ENCODE data around the gene RAB34.
"Not testable (repeated sequence)": the region's sequence is repeated elsewhere in the genome, so short reads cannot be mapped to it uniquely, and the experiment has no call there.

RAB34 gene

DNA sequence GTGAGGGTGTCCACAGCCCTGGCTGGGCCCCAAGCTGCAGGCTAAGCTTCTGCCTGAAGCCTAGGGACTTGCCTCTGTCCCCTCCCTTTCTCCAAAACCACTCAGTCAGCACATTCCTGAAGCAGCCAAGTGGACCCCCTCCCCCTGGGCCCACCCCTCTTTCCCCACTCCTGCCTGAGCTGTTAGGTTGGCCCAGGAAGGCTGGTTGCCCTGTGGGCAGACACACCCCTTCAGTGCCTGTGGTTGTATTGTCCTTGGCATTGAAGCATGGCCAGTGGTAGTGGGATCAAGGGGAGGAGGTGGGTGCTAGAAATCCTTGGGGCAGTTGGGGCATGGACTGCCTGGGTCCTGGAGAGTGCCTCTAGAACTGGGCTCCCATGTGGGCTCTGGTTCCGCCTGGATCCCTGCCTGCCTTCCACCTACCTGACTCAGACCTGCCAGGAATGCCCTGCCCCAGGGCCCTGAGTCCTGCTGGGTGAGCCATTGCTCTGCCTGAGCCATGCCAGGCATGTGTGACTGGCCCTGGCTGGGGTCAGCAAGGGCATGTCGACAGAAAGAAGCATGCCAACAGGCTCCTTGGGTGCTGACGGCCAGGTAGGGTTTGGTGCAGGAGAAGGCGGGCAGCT, 28.2 kb upstream of the RAB34 start:
- no peak for DNase-seq

DNA sequence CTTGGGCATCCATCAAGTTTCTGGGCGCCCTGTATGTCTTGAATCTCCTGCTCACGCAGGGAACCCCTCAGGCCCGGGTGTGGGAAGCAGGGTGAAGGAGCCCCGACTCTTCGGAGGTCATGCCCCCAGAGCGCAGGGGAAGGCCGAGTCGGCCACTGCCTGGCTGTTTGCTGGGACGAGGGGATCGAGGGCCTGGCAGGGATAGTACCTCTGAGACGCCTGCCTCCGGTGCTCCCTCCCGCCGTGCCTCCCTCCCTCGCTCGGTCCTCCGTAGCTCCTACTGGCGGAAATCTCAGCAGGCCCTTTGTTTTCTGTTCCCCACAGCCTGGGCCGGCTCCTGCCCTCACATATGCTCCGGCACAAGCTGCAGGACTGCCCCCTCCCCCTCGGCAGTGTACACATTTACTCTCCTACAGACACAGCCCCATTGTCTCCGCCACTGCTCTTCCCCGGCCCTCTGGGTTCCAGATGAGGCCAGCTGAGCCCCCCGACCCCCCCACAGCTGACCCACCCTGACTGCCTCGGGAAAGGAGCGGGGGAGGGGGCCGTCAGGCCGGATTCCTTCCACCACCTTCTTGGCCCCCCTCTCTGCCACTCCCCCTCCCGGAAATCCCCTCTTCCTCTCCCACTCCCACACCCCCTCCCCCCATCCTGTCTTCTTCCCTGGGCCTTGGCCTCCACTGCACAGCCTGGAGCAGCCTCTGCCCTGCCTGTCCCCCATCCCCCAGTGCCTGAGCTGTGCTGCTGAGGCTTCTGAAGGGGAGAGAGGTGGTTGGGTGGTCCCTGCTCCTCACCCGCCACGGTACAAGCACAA, 27.5 kb upstream of the RAB34 start:
- peak; percentile 66 for DNase-seq

DNA sequence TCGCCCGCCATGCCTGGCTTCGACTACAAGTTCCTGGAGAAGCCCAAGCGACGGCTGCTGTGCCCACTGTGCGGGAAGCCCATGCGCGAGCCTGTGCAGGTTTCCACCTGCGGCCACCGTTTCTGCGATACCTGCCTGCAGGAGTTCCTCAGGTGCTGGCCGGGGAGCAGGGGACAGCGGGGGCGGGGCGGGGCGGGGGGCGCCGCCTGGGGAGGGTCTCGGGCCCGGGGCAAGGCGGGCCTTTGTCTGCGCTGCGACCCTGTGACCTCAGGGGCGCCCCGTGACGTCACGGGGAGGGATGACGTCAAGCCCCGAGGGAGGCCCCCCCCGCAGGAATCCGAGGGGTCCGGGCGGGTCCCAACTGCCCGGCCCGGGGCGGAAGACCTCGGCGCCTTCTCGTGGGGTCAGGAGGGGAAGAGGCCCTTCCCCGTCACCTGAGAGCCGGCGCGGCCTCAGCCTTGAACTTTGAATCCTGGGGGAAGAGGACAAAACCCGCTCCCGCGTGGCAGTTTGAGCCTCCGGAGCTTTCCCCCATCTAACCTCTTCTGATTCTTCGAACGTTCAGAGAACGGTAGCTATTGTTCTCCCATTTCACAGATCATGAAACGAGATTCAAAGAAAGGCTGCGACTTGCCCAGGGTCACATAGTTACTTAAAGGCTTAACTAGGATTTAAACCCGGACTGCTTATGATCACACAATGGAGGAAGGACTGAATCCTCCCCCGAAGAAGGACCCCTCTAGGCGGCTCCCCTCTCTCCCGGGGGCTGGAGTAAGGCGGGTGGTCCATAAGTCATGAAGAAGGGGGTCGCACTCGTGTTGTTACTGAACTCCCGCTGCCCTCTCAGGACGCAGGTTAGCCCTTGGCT, 26.7 kb upstream of the RAB34 start:
- no peak for DNase-seq

DNA sequence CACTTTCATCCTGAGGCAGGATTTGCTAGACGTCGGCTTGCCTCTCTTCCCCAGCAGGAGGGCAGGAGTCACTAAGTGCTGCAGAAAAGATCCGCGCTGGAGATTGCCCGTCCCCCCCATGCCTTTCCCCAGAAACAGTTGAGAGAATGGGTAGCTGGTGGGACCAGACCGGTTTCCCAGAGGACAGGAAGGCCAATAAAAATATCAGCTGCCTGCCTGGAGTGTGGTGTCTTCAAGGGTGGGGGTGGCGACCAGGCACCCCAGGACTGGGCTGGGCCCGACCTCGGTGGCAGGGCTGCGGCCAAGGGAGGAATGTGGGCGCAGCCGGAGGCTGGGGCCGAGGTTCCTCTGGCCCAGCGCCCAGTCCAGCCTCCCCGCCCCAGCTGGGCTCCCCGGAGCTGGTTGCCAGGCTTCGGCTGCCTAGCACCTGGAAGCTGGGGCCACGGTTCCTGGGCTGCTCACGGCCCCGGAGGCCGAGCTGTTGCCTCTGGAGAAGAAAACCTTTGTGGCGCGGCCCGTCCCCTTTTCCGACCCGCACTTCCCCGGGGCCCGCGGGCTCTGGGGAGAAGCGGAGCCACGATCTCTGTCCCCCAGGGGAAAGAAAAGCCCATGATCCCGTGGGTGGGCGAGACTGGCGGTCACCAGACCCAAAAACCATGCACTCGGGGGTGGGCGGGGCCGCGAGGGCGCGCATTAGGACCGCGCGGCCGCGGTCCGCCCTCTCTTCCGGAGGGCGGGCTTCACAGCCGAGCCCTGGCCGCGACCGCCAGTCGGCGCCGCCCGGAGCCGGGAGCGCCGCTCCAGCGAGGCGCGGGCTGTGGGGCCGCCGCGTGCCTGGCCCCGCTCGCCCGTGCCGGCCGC, 25.8 kb upstream of the RAB34 start, which contains the start of gene TRAF4:
TRAF4 (plus strand) TSS at position 769 of the 861 bp plus-strand sequence. CDS start 102 bp downstream, outside the sequence.
- DNase-seq = peak; percentile 96

DNA sequence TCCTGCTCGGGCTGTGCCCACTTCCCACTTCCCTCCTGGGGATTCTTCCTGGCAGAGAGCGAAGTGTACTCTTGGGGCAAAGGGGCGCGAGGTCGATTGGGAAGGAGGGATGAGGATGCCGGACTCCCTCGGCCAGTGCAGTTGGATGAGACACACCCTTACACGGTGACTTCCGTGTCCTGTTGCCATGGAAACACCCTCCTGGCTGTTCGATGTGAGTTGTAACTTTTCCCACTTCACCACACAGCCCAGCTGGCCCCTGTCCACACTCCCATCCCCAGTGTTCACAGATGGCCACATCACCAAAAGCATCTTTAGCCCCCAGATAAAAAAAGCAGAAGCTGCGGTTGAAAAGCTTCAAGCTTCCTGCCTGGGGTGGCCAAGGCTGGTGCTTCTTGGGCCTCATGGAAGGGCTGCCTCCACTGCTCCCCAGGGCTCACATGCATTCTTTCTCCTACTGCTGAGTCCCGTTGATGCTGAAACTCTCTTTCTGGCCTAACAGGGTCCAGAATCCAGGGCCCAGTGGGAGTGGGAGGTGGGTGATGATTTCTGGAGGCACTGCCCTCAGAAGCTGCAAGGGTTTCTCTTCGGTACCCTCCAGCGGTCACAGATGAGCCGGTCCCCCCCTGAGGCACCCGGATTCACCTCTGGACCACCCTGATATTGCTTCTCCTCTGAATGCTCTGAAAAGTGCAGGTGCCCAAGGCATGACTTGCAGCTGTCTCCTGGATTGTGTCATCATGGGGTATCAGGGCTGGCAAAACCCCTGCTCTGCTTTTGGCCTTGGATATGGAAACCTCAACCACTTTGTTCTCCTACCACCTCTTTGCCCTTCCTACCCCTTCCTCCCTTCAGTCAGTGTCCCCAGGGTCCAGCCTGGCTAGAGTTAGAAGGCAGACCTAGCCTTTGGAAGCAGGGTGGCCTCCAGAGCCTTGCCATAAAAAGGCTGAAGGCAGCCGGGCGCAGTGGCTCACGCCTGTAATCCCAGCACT, 24.0 kb upstream of the RAB34 start:
- DNase-seq = no peak

DNA sequence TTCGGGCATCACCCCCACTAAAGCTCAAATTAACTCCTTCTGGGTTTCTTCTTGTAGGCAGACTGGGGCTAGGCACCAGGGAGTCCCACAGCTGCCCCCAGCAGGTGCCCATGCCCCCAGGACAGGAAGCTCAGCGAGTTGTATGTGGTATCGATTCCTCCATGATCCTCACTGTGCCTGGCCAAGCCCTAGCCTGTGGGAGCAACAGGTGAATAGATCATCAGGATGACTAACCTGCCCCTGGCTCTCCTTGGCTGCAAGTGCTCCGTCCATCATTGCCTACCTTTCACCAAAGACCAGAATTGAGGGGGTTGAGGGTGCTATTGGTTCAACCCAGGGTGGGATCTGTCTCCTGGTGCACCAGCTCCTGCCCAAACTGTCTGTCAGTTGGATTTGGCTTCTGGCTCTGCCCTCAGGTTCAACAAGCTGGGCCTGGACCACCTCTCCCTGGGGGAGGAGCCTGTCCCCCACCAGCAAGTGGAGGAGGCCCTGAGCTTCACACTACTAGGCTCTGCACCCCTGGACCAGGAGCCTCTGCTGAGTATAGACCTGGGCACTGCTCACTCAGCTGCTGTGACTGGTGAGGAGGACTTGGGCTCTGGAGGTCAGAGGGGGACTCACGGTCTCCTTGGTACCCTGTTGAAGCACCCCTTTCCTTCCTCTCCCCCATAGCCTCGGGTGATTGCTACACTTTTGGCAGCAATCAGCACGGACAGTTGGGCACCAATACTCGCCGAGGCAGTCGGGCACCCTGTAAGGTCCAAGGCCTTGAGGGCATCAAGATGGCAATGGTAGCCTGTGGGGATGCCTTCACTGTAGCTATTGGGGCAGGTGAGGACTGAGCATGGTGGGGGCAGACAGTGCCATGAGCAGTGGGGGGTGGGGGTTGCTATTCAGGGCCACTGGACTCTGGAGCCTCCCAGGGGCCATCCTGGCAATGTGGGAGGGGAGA, 23.0 kb upstream of the RAB34 start:
- DNase-seq = no peak

DNA sequence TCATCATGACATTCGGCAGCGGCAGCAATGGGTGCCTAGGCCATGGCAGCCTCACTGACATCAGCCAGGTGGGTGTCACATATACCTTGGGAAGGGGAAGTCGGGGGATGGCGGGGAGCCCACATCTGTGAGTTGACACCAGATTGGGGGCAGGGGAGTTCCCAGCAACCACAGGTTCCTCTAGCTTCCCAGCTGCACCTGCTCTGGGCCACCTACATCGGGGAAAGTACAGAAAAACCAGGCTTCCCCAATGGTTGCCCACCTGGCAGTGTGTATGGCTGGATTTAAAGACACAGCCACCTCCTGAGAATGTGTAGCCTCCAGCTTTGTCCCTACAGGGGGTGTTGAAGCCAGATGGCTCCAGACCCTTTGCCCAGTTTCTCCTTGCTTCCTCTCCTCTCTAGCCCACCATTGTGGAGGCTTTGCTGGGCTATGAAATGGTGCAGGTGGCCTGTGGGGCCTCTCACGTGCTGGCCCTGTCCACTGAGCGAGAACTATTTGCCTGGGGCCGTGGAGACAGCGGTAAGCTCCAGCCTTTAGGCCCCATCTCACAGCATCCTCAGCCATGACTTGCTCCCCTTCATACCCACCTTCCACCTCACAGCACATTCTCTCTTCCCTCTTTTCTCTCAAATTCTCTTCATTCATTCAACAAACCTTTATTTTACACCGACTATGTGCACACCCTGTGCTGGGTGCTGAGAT, 21.2 kb upstream of the RAB34 start:
- DNase-seq = no peak

DNA sequence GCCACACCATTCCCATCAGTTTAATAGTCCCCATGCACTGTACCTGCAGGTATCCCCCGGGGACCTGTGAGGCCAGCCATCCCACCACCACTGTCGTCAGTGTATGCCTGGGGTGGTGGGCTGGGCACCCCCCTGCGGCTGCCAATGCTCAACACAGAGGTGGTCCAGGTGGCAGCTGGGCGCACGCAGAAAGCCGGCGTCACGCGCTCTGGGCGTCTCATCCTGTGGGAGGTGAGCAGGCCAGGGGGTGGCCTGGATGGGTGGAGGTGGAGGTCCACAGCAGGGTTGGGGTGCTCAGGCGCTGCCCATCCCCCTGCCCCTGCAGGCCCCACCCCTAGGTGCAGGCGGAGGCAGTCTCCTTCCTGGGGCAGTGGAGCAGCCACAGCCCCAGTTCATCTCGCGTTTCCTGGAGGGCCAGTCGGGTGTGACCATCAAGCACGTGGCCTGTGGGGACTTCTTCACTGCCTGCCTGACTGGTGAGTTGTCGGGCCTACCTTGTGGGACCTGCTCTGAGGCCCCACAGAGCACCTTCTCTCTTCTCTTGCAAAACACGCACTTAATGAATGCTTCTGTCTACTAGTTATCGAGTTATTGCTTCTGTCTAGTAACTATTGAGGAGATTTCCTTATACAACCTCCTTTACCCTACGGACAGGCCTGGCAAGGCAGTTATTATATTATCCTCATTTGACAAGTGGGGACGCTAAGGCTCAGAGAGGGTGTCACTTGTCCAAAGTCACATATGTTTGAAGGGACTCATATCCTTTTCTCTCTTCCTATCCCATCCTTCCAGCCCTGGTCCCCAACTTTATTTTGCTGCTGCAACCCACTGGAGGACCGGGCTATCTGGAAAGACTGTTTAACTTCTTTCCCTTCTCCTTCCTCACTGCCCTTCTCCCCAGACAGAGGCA, 20.4 kb upstream of the RAB34 start:
- no peak for DNase-seq

DNA sequence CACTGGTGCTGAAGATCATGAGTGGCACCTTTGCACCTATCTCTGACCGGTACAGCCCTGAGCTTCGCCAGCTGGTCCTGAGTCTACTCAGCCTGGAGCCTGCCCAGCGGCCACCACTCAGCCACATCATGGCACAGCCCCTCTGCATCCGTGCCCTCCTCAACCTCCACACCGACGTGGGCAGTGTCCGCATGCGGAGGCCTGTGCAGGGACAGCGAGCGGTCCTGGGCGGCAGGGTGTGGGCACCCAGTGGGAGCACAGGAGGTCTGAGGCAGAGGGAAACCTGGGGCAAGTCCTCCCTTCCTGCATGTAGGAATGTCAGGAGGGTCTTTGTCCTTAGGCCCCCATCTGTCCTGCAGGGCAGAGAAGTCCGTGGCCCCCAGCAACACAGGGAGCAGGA, 19.6 kb upstream of the RAB34 start:
- no peak for DNase-seq

DNA sequence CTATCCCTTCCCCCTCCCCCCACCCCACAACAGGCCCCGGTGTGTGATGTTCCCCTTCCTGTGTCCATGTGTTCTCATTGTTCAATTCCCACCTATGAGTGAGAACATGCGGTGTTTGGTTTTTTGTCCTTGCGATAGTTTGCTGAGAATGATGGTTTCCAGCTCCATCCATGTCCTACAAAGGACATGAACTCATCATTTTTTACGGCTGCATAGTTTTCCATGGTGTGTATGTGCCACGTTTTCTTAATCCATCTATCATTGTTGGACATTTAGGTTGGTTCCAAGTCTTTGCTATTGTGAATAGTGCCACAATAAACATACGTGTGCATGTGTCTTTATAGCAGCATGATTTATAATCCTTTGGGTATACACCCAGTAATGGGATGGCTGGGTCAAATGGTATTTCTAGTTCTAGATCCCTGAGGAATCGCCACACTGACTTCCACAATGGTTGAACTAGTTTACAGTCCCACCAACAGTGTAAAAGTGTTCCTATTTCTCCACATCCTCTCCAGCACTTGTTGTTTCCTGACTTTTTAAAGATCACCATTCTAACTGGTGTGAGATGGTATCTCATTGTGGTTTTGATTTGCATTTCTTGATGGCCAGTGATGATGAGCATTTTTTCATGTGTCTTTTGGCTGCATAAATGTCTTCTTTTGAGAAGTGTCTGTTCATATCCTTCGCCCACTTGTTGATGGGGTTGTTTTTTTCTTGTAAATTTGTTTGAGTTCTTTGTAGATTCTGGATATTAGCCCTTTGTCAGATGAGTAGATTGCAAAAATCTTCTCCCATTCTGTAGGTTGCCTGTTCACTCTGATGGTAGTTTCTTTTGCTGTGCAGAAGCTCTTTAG, 18.5 kb upstream of the RAB34 start:
- not testable (repeated sequence) for DNase-seq

DNA sequence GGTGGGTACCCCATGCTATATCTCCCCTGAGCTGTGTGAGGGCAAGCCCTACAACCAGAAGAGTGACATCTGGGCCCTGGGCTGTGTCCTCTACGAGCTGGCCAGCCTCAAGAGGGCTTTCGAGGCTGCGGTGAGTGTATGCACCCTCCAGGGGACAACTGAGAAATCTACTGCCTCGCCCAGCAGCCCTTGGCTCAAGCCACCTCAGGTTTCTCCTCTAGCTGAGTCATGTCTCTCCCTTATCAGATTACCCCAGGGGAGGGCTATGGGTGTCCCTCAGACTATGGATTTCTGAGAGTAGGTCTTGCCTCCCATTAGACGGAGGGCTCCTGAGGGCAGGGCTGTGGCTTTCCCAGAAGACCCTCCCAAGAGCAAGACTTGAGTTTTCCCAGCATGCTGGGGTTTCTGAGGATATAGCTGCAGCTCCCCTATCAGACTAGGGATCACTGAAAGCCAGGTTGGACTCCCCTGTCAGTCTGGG, 17.6 kb upstream of the RAB34 start:
- DNase-seq = no peak

DNA sequence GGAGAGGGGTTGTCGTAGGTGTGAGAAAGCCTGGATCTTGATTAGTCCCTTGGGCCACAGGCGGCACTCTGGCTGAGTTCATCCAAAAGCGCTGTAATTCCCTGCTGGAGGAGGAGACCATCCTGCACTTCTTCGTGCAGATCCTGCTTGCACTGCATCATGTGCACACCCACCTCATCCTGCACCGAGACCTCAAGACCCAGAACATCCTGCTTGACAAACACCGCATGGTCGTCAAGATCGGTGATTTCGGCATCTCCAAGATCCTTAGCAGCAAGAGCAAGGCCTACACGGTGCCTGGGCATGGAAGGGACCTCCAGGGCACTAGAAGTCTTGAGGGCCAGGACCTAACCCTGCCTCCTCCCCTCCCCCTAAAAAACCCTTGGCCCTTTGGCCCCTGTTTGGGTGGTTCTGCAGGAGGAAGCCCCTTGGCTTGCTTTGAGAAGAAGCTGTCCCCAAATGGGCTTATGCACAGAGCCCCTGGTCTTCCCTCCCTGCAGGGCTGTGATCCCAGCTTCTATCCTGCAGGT, 17.1 kb upstream of the RAB34 start:
- DNase-seq = no peak

DNA sequence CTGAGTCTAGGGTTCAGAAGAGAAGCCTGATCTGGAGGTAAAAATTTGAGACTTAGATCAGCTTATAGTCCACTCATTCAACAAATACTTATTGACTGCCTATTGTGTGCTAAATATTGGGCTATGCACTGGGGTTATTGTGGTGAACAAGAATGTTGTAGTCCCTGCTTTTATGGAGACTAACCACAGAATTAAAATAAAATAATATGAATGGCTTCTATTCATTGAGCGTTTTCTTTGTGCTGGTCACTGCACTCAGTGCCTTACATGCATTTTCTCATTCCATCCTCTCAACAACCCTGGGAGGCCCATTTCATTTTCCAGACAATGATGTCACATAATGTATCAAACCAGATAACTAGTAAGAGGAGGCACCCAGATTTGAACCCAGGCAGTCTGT, 15.7 kb upstream of the RAB34 start:
- DNase-seq = no peak

DNA sequence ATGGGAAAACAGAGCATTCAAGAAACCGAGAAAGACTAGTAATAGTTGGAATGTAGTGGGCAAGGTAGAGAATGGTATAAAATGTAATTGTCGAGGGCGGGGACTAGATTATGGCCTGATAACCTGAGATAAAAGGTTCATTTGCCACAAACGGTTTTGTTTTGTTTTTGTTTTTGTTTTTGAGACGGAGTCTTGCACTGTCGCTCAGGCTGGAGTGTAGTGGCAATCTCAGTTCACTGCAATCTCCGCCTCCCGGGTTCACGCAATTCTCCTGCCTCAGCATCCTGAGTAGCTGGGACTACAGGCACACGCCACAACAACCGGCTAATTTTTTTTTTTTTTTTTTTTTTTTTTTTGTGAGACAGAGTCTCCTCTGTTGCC, 12.3 kb upstream of the RAB34 start:
- no peak for DNase-seq

DNA sequence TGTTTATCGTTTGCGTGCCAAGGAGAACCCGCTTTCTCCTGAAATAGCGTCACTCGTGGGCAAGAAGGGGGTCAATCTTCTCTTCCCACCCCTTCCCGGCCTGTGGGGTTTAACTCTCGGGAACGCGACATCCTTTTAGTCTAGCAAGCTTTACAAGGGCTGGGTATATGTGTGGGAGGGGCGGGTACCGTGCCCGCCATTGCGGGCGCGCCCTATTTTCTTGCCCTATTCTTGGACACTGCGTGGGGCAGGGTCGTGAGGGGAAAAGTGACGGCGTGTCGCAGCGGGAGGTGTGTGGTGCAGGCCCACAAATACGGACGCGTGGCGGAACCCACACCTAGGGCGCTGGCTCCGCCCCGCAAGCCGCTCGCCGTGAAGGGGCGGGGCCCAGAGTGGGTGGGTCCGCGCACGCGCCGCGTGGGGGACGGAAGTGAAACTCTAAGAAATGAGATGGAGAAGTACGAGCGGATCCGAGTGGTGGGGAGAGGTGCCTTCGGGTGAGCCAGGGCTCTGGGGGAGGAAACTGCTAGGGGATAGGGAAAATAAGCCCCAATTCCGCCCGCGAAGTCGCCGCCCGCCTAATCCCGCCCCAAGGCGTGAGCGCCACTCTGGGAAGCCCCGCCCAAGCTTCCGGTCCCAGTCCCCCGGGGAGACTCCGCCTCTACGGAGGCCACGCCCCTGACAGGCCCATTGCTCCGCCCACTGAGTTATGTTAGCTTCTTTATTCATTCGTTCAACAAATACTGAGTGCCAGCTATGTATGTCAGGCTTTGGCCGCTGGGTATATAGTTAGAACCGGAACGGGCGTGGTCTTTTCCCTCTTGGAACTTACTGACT, 10.9 kb upstream of the RAB34 start, which contains the start of gene NEK8:
NEK8 (plus strand) TSS at position 425 of the 837 bp plus-strand sequence; CDS start at position 451, 26 bp downstream.
- DNase-seq = peak; percentile 88
